HG02938 (cell line): ENCODE results near the gene FAM222A.

Experiments
- ATAC-seq: cut with Tn5 transposase; IDR thresholded peaks from one replicate; pipeline ENCODE4 v1.9.1; 2021; ENCODE audit warnings: mild to moderate bottlenecking, moderate library complexity; ENCODE audit not compliant: unreplicated experiment

FAM222A gene

GRCh38 chr12:109817627-109818231 lies 104.1 kb downstream of the FAM222A start:
- no peak for ATAC-seq

GRCh38 chr12:109818253-109818652 lies 104.6 kb downstream of the FAM222A start:
- no peak for ATAC-seq

- no peak for ATAC-seq
These were observed 105.4 kb downstream of the FAM222A start for GRCh38 chr12:109818905-109819500.
